ENCODE measurements around the gene BABAM2. TPM values are rescaled to one million over a fixed set of nuclear protein-coding genes. Genes with fewer than 3 reads are reported as not detected.

Gene BABAM2
- total and polyA plus RNA-seq, 4 donors: 9.9 to 17.0 (median 13.9) TPM

GRCh38 chr2:28053597-28053996 lies 163.1 kb downstream of the BABAM2 start:
- Histone ChIP-seq H3K36me3 (ENCODE audit: control insufficient read depth in 4 of 4, insufficient read depth in 3 of 4, low read depth in 1 of 4, low read length in 3 of 4) (peaks cover 0 to 2% (median 0%) of the 10 kb centered on the region in 4 donors), H3K4me3 (ENCODE audit: low read depth in 1 of 3, low read length in 3 of 3) (no peak overlapping the region), H3K27me3 (ENCODE audit: control insufficient read depth in 4 of 4, insufficient read depth in 4 of 4, low read length in 3 of 4) (no peaks in the 10 kb centered on the region), H3K27ac (ENCODE audit: low read depth in 1 of 2, low read length in 2 of 2) (no peak overlapping the region), H3K4me1 (ENCODE audit: control insufficient read depth in 4 of 4, insufficient read depth in 4 of 4, low read length in 3 of 4) (peaks cover 0 to 2% (median 0%) of the 10 kb centered on the region in 4 donors), H3K9ac (ENCODE audit: low read depth in 1 of 2, low read length in 2 of 2) (no peak overlapping the region), H3K9me3 (ENCODE audit: control insufficient read depth in 4 of 4, low read length in 3 of 4) (no peaks in the 10 kb centered on the region)
- WGBS: 83% methylated on average over 2 of the region's 2 CpGs
- TF ChIP-seq NR2F2 (IDR thresholded peaks at IDR 0.05) (no peak), RAD21 (IDR thresholded peaks at IDR 0.05) (no peak), EGR1 (IDR thresholded peaks at IDR 0.05; ENCODE audit: low read depth in 2 of 2) (no peak), HNF4A (conservative IDR thresholded peaks at IDR 0.05) (no peak), CTCF (IDR thresholded peaks at IDR 0.05; ENCODE audit: low read depth, low read length, missing input control) (no peak), FOXA1 (IDR thresholded peaks at IDR 0.05) (no peak), MAX (IDR thresholded peaks at IDR 0.05) (no peak), YY1 (IDR thresholded peaks at IDR 0.05) (no peak), JUND (IDR thresholded peaks at IDR 0.05) (no peak), GABPA (IDR thresholded peaks at IDR 0.05 in 1 of 2, conservative IDR thresholded peaks at IDR 0.05 in 1 of 2) (no peak)
- TF ChIP-seq, protein P1, sequence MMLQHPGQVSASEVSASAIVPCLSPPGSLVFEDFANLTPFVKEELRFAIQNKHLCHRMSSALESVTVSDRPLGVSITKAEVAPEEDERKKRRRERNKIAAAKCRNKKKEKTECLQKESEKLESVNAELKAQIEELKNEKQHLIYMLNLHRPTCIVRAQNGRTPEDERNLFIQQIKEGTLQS (IDR thresholded peaks at IDR 0.05): no peak
- DNase-seq (ENCODE audit: low spot score): no peak

GRCh38 chr2:28054916-28055315 lies 164.4 kb downstream of the BABAM2 start:
- Histone ChIP-seq H3K9me3 (ENCODE audit: control insufficient read depth in 4 of 4, low read length in 3 of 4) (no peaks in the 10 kb centered on the region), H3K9ac (ENCODE audit: low read depth in 1 of 2, low read length in 2 of 2) (no peak overlapping the region), H3K4me3 (ENCODE audit: low read depth in 1 of 3, low read length in 3 of 3) (no peak overlapping the region), H3K4me1 (ENCODE audit: control insufficient read depth in 4 of 4, insufficient read depth in 4 of 4, low read length in 3 of 4) (peaks cover 0 to 2% (median 0%) of the 10 kb centered on the region in 4 donors), H3K27ac (ENCODE audit: low read depth in 1 of 2, low read length in 2 of 2) (no peak overlapping the region), H3K27me3 (ENCODE audit: control insufficient read depth in 4 of 4, insufficient read depth in 4 of 4, low read length in 3 of 4) (no peaks in the 10 kb centered on the region), H3K36me3 (ENCODE audit: control insufficient read depth in 4 of 4, insufficient read depth in 3 of 4, low read depth in 1 of 4, low read length in 3 of 4) (peaks cover 0 to 2% (median 0%) of the 10 kb centered on the region in 4 donors)
- no peak for DNase-seq (ENCODE audit: low spot score)
- TF ChIP-seq TAF1 (conservative IDR thresholded peaks at IDR 0.05) (no peak), NR2F2 (IDR thresholded peaks at IDR 0.05) (no peak), RXRA (IDR thresholded peaks at IDR 0.05) (no peak), HNF4G (IDR thresholded peaks at IDR 0.05) (no peak), YY1 (IDR thresholded peaks at IDR 0.05) (no peak), ZBTB33 (IDR thresholded peaks at IDR 0.05) (no peak), EGR1 (IDR thresholded peaks at IDR 0.05; ENCODE audit: low read depth in 2 of 2) (no peak), RAD21 (IDR thresholded peaks at IDR 0.05) (no peak), JUND (IDR thresholded peaks at IDR 0.05) (no peak), SP1 (IDR thresholded peaks at IDR 0.05) (no peak), FOXA1 (IDR thresholded peaks at IDR 0.05) (no peak), CTCF (IDR thresholded peaks at IDR 0.05; ENCODE audit: low read depth, low read length, missing input control) (no peak), FOXA2 (IDR thresholded peaks at IDR 0.05) (no peak), HNF4A (conservative IDR thresholded peaks at IDR 0.05) (no peak), MAX (IDR thresholded peaks at IDR 0.05) (no peak), GABPA (IDR thresholded peaks at IDR 0.05 in 1 of 2, conservative IDR thresholded peaks at IDR 0.05 in 1 of 2) (no peak)
- TF ChIP-seq, protein P2, sequence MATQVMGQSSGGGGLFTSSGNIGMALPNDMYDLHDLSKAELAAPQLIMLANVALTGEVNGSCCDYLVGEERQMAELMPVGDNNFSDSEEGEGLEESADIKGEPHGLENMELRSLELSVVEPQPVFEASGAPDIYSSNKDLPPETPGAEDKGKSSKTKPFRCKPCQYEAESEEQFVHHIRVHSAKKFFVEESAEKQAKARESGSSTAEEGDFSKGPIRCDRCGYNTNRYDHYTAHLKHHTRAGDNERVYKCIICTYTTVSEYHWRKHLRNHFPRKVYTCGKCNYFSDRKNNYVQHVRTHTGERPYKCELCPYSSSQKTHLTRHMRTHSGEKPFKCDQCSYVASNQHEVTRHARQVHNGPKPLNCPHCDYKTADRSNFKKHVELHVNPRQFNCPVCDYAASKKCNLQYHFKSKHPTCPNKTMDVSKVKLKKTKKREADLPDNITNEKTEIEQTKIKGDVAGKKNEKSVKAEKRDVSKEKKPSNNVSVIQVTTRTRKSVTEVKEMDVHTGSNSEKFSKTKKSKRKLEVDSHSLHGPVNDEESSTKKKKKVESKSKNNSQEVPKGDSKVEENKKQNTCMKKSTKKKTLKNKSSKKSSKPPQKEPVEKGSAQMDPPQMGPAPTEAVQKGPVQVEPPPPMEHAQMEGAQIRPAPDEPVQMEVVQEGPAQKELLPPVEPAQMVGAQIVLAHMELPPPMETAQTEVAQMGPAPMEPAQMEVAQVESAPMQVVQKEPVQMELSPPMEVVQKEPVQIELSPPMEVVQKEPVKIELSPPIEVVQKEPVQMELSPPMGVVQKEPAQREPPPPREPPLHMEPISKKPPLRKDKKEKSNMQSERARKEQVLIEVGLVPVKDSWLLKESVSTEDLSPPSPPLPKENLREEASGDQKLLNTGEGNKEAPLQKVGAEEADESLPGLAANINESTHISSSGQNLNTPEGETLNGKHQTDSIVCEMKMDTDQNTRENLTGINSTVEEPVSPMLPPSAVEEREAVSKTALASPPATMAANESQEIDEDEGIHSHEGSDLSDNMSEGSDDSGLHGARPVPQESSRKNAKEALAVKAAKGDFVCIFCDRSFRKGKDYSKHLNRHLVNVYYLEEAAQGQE (IDR thresholded peaks at IDR 0.05): no peak
- TF ChIP-seq, protein P1 (IDR thresholded peaks at IDR 0.05): no peak
- 97% methylated on average over 1 of the region's 1 CpG for WGBS

Measured in liver (tissue), 9 donors.